ENCODE results near the gene PAK4.
"Not testable (repeated sequence)": the region's sequence is repeated elsewhere in the genome, so short reads cannot be mapped to it uniquely, and the experiment has no call there.

The PAK4 gene

DNA sequence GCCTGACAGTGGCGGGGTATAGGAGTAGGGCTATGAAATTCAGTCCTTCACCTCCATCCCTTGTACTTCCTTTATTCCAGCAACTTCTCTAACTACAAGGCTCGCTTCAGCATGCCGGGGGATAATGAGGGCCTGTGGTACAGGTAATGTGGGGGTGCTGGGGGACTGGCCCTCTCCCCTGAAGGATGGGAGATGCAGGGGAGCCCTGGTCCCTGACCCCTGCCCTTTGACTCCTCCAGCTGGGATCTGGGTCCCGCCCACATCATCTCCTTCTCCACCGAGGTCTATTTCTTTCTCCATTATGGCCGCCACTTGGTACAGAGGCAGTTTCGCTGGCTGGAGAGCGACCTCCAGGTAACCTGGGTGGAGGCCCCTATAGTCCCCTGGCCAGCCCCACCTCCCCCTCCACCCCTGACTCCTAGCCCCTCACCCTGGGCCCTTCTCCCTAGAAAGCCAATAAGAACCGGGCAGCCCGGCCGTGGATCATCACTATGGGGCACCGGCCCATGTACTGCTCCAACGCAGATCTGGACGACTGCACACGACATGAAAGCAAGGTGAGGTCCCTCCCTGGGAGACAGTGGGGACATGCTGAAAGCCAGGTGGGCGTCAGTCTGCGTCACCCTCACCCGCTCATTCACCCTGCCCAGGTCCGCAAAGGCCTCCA lies 25.0 kb upstream of the PAK4 start:
- no peak for DNase-seq

DNA sequence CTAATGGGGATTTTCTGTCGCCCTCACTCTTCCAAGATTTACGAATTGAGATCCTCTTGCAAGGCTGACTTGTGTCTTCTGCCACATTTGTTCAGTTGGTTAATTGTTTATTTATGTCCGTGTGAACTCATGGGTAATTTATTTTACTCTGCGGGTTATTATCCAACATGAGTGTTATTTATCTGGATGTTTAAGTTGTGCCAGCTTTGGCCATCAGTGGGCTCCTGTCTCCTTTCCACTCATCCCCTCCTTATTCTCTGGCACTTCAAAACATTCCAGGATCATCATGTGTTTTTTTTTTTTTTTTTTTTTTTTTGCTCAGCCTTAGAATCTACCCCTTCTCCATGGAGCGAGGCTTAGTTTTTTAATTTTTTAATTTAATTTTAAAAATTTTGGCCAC lies 22.4 kb upstream of the PAK4 start:
- no peak for DNase-seq

DNA sequence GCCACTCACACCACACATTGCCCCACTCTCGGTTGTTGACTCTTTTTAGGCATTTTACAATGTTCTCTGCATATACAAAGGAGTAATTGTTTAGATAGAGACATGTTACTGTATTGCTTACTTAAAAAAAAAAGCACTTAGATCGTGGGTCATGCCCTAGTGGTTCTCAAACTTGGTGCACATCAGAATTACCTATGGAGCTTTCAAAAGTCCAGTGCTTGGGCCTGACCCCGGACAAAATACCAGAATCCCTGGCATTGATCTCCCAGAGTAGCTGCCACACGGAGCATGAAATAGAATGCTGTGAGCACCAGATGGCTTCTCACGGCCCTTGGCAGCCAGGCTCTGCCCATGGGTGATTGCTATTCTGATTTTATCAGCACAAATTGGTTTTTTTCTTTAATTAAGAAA lies 21.4 kb upstream of the PAK4 start:
- DNase-seq = no peak

DNA sequence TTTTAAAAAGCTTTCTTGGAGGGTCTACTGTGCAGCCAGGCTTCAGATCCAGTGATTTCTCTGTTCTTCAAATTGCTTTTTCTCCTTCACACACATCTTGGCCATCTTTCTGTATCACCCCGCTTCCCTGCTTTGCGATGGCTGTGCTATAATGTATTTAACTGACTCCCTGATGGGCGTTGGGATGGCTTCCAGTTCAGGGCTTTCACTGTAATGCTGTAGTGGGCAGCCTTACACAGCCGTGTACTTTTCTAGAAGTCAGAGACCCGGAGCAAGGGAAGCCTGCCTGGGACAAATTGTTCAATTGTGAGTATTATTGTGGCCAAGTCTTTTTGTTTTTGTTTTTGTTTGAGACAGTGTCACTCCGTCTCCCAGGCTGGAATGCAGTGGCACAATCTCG lies 19.4 kb upstream of the PAK4 start:
- no peak for DNase-seq

DNA sequence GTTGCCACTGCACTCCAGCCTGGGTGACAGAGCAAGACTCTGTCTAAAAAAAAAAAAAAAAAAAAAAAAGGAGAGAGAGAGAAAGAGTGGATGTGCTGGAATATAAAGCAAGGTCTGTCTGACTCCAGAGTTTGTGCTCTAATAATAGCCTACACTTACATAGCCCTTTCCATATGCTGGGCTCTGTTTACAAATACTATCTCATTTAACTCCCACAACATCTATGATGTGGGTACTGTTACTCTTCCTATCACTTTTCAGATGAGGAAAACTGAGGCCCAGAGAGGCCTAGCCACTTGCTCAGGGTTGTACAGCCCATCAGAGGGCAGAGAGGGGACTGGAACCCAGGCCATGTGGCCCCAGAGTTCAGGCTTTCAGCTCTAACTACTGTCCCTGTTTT lies 15.9 kb upstream of the PAK4 start:
- no peak for DNase-seq

DNA sequence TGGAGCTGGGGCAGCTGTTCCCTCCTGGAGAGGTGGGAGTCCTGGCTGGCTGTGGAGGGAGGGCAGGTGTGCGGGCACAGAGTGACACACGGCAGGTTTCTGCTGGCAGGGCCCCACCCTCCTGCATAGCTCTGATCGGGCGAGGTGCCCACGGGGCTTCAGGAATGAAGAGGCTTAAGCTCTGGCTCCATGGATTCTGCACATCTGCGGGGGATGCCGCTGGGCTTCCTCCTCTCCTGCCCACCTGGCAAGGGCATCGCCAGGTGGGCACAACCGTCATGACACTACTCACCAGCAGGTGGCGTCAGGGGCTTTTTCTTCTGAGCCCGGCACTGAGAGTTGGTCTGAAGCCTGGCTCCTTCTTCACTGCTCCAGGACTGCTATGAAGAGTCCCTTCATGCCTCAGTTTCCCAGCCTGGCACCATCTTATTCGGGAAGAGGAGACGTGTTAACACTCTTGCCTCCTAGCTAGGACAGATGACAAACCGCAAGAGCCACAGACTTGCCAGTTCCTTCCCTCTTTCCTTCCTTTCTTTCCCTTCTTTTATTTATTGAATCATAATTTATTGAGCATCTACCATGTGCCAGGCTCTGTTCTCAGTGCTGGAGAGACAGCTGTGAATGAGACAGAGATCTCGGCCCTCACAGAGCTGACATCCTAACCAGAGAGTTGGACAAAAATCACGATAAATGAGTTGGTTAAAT lies 15.2 kb upstream of the PAK4 start:
- peak; percentile 83 for DNase-seq

DNA sequence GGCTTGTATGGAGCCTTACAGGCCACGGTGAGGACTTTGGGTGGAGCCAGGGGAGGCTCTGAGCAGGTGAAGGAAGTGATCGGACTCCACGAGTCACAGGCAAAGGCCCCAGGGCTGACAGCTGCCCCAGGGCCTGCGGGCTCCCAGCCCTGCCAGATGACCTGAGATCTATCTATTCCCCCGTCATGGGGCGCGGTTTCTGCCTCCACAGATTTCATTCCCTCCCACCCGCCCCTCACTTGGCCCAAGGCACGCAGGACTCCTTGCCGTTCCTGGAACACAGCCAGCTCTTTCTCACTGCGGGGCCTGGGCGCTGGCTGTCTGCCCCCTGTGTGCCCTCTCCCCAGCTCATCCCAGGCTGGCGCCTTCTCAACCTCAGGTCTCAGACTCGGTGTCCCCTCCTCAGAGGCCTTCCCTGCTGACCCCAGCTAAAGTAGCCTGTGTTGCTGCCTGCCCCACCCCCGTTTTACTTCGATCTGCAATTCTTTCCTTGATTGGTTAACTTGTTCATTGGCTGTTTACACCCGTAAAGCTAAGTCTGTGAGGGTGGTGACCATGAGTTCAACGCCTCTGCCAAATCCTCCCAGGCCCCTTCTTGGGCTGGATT lies 13.9 kb upstream of the PAK4 start:
- DNase-seq = no peak

DNA sequence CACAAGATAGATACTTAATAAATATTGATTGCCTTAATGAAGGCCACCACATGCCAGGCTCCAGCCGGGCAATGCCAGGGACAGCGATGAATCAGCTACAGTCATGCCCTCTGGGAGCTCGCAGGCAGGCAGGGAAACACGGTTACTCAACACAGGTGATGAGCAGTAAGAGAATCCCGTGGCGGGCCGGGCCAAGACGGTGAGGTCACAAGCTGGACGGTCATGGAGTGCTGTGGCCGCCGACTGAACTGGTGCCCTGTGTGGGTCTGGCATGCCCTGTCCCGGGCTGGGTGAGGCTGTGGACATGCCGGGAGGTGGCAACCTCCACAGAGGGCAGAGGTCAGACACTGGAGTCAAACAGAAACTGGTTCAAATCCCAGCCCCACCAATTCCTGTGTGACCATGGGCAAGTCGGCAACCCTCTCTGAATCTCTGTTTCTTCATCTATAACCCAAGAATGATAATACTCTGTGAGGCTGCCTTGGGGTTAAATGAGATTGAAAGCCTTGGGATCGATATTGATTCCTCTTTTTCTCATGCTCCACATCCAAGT lies 13.2 kb upstream of the PAK4 start:
- DNase-seq = no peak

DNA sequence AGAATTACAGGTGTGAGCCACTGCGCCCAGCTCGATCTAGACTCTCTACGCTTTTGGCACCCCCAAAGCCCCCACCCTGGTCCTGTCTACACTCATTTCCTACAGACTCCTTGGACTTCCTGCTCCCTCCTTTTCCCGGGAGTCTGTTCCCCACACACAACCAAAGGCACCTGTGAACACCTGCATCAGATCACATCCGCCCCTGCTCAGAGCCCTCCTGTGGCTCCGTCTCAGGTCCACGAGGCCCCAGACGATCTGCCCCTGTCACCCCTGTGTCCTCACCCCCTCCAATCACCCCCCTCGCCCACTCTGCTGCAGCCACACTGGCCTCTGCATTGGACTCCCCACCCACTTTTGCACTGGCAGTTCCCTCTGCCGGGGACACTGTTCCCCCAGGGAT lies 12.4 kb upstream of the PAK4 start:
- no peak for DNase-seq

DNA sequence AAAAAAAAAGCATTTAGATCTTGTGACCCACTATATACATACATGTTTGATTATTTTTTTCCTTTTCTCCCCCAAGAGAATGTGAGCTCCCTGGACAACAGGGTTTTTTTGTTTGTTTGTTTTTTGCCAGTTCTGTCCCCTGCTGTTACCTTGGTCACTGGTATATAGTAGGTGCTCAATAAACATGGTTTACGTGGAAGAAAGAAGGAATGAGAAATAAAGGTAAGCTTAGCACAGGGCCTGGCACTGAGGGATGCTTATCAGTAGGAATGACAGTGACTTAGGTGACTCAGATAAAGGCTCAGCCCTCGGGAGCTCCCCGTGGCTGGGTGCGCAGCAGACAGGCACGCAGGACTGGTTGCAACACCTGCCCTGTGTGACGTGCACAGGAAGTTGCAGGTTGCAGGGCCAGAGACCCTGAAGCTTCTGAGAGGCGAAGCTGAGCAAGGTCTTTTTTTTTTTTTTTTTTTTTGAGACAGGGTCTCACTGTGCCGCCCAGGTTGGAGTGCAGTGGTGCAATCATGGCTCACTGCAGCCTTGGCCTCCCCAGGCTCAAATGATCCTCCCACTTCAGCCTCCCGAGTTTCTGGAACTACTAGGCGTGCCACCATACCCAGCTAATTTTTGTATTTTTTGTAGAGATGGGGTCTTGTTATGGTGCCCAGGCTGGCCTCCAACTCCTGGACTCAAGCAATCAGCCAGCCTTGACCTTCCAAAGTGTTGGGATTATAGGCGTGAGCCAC lies 10.3 kb upstream of the PAK4 start:
- DNase-seq = no peak

DNA sequence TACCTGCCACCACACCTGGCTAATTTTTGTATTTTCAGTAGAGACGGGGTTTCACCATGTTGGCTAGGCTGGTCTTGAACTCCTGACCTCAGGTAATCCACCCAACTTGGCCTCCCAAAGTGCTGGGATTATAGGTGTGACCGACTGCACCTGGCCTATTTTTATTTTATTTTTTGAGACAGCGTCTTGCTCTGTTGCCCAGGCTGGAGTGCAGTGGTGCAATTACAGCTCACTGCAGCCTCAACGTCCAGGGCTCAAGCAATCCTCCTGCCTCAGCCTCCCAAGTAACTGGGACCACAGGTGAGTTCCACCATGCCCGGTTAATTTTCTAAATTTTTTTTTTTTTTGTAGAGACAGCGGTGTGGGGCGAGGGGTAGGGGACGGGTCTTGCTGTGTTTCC lies 8.6 kb upstream of the PAK4 start:
- not testable (repeated sequence) for DNase-seq

DNA sequence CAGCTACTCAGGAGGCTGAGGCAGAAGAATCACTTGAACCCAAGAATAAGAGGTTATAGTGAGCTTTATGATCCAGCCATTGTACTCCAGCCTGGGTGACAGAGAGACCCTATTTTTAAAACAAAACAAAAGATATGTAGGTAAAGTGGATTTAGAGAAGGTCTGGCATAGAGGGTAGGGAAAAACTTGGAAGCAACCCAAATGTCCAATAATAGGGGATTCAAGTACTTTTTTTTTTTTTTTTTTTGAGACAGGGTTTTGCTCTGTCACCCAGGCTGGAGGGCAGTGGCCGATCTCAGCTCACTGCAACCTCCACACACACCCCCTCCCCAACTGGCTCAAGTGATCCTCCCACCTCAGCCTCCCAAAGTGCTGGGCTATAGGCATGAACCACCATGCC lies 5.8 kb upstream of the PAK4 start:
- DNase-seq = no peak

DNA sequence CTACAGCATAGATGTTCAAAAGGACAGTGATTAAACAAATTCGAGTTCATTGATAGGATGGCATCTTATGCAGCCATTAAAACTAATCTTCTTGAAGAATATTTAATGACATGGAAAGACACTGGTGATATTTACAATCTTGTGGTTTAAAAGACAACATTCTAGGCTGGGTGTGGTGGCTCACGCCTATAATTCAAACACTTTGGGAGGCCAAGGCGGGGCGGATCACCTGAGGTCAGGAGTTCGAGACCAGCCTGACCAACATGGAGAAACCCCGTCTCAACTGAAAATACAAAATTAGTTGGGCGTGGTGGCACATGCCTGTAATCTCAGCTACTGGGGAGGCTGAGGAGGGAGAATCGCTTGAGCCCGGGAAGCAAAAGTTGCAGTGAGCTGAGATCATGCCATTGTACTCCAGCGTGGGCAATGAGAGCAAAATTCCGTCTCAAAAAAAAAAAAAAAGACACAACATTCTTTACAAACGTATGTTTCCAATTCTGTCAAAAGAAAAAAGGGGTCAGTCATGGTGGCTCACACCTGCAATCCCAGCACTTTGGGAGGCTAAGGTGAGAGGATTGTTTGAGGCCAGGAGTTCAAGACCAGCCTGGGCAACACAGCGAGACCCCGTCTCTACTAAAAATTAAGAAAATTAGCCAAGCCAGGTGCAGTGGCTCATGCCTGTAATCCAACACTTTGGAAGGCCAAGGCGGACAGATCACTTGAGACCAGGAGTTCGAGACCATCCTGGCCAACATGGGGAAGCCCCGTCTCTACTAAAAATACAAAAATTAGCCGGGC lies 2.5 kb upstream of the PAK4 start:
- no peak for DNase-seq

DNA sequence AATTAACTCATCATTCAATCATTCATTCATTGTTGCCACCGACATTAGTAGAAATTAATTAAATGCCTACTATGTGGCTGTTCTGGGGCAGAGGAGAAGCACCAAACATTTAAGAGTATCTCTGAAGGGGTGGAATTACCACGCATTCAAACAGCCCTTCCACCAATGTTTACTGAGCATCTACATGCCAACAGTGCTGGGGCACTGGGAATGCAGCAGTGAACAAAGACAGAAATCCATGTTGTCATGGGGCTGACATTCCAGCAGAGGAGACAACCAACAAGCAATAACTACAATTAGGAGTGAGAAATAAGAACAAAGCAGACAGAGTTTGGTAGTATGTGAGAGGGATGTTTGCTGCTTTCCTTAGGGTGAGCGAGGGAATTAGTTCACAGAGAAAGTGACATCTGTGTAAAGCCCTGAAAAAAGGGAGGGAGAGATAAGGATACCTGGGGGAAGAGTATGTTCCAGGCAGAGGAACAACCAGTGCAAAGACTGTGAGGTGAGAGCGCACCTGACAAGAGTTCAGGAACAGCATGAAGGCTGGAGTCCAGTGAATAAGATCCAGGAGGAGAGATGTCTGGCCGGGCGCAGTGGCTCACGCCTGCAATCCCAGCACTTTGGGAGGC lies 1.3 kb upstream of the PAK4 start:
- DNase-seq = no peak

DNA sequence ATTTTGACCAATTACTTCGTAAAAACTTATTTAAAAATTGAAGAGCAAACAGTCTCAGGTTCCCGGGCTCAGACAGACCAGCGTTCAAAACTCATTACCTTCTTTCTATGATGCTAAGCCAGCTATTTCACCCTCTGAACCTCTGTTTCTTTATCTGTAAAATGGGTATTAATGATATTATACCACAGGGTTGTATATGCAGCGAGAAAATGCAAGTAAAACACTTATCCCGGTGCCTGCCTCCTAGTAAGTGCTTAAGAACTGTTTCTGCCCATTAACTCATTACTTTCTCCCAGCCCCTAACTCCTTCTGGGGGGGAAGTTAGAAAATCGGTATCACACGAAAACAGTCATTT lies 410 bp upstream of the PAK4 start:
- no peak for DNase-seq

DNA sequence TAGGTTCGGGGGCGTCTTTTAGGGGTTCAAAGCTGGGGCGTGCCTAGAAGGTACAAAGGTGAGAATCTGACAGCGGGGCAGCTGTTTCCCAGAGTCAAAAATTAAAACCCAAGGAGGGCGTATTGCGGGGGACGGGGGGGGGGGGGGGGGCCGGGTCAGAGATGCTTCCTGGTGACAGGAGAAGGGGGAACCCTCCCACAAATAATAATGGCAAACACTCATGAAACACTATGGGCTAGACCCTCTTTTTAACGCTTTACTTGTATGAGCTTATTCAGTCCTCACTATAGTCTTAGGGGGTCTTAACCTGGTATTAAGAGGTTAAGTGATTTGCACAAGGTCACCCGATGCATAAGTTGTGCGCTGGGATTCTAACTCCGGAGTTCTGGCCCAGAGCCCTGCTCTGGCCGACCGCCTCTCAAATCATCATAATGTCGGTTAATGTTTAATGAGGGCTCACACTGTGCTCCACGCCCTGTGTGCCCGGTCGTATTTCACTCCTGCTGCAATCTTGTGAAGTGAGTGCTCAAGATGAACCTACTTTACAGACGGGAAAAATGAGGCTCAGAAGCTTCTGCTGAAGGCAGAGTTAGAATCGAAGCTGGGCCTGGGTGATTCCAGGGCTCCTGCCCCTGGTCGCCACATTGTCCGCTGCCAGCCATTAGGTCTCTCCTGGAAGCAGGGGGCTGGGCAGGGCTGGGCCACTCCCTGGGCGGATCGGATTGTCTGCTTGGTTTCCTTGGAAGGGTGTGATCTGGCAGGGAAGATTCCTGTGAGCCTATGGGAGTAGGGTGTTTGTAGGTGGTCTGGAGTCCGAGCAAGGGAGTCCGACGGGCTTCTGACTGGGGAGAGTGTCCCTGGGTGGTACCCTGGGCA lies 964 bp downstream of the PAK4 start:
- no peak for DNase-seq

DNA sequence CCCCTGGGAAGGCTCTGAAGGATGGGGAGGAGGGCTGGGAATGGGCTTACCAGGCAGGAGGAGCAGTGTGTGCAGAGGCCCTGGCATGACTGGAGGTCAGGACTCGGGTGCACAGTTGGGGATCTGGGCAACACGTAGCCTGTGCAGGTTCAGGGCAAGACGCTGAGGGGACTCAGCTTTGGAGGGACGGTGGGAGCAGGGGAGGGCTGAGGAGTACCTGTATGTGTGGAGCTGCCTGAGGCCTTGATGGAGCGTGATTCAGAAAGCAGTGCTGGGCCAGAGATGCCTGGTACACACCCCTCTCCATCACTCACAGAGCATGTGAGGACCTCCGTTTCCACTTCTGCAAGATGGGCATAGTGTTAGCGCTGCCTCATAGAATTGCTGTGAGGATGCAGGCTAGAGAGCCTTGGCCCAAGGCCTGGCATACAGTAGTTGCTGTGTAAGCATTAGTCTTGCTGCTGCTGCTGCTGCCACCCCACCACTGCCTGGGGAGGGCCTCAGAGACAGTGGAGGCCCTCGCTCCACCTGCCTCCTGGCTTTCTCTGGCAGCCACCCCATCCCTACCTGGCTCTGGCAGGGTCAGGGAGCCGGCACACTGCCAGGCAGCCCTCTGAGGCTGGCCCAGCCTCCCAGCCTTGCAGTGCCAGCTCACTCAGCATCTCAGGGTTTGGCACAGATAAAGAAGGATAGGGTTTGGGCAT lies 2.4 kb downstream of the PAK4 start:
- no peak for DNase-seq

DNA sequence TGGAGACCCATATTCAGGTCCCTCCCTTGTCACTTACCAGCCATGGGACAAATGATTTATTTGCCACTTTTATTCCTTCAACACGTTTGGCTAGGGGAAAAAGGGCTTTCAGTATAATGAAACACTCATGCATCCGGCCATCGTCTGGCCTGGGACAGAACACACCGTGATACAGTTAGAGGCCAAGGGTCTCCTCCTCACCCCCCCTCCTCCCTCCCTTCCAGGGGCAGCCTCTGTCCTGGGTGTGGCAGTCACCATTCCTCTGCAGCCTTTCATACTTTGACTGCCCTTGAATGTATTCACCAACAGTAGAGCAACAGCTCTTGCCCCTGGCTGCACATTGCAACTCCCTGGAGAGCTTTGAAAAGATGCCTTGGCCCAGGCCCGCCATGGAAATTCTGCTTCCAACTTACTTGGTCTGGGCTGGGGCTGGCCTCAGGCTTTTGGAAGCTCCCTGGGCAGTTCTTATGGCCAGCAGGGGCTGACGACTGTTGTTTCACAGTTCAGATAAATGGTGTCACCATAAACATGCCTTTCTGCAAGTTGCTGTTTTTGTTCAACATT lies 3.0 kb downstream of the PAK4 start:
- DNase-seq = no peak

DNA sequence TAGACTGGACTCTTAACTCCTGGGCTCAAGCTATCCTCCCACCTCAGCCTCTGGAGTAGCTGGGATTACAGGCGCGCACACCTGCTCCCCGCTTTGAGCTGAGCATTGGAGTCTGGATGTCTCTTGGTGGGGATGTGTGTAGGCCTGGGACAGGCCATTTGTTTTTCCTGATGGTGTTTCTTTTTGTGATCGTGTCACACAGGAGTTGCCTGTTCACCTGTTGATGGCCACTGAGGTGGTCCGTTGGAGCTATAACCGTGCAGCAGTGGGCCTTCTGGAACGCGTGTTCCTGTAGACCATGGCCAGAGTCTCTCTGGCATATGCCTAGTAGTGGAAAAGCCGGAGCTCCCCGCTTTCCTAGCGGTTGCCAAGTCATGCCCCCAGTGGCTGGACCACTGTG lies 3.5 kb downstream of the PAK4 start:
- DNase-seq = no peak
